H1 (cell line): ENCODE results near the gene MYO1G. TPM values are rescaled to one million over a fixed set of nuclear protein-coding genes. Genes with fewer than 3 reads are reported as not detected.

Experiments used
- CTCF ChIA-PET: fragments of 300-600 bp; sonication (Branson Sonifier 250); formaldehyde crosslinking; loops from one replicate; lab custom pipeline; 2021; ENCODE audit not compliant: partially characterized antibody; lab: Charles Lee
- POLR2A ChIA-PET: fragments of 300-600 bp; sonication (Branson Sonifier 250); formaldehyde crosslinking; loops from one replicate; lab custom pipeline; 2021; ENCODE audit warnings: inconsistent platforms; ENCODE audit not compliant: partially characterized antibody; lab: Charles Lee
- DNase-seq, 2 experiments: peaks; one replicate each; pipeline versions ENCODE4 v3.0.0 to v3.0.0-alpha.2; 2010 to 2022; ENCODE audit warnings: low spot score in 2 of 2, low read depth in 1 of 2, mixed read lengths in 1 of 2
- FAIRE-seq: peaks from 2 replicates; lab custom pipeline; 2011; peaks lifted over from hg19 to GRCh38; lab: Jason Lieb, UNC
- H2AFZ ChIP-seq: 2 replicates; pipeline ENCODE4 v1.8.1; 2012; ENCODE audit warnings: low read length, inconsistent platforms
- H2AK5ac ChIP-seq: 2 replicates; pipeline ENCODE4 v1.6.1; 2013; ENCODE audit warnings: low read depth, low read length
- H2BK120ac ChIP-seq: replicated peaks from 2 replicates; pipeline ENCODE3; 2013; ENCODE audit warnings: low read depth, low read length, inconsistent platforms
- H2BK12ac ChIP-seq: 2 replicates; pipeline ENCODE4 v1.6.1; 2013; ENCODE audit warnings: low read depth, low read length
- H2BK15ac ChIP-seq: 2 replicates; pipeline ENCODE4 v1.6.1; 2013; ENCODE audit warnings: low read length
- H2BK20ac ChIP-seq: 2 replicates; pipeline ENCODE4 v1.6.1; 2013; ENCODE audit warnings: low read length
- H2BK5ac ChIP-seq: 2 replicates; pipeline ENCODE4 v1.6.1; 2013; ENCODE audit warnings: low read depth, low read length
- H3K14ac ChIP-seq: 2 replicates; pipeline ENCODE4 v1.6.1; 2013; ENCODE audit warnings: inconsistent platforms; ENCODE audit not compliant: insufficient read length
- H3K18ac ChIP-seq: 2 replicates; pipeline ENCODE4 v1.6.1; 2013; ENCODE audit warnings: low read length; ENCODE audit errors: extremely low read depth
- H3K23ac ChIP-seq: 2 replicates; pipeline ENCODE4 v1.6.1; 2013; ENCODE audit warnings: inconsistent platforms; ENCODE audit not compliant: insufficient read length
- H3K23me2 ChIP-seq: 2 replicates; pipeline ENCODE4 v1.6.1; 2013; ENCODE audit warnings: low read depth, low read length
- H3K27ac ChIP-seq: 2 replicates; pipeline ENCODE4 v1.6.1; 2011; ENCODE audit warnings: low read depth, low read length, inconsistent platforms
- H3K27me3 ChIP-seq, 4 experiments: replicated peaks in 1 of 4; 1 replicate in 1 of 4; 2 replicates in 3 of 4; pipeline versions ENCODE4 v1.6.1 to v1.8.1; 2011 to 2013; ENCODE audit warnings: low read length in 3 of 4, mild to moderate bottlenecking in 3 of 4, inconsistent platforms in 2 of 4, mixed read lengths in 2 of 4, moderate library complexity in 1 of 4; ENCODE audit not compliant: control insufficient read depth in 3 of 4, insufficient read depth in 3 of 4; ENCODE audit errors: extremely low read depth in 1 of 4
- H3K36me3 ChIP-seq, 4 experiments: 2 replicates each; pipeline versions ENCODE4 v1.6.1 to v1.8.1; 2011 to 2013; ENCODE audit warnings: mild to moderate bottlenecking in 4 of 4, low read length in 3 of 4, moderate library complexity in 2 of 4, control low read depth in 1 of 4, inconsistent platforms in 1 of 4; ENCODE audit not compliant: insufficient read depth in 4 of 4, control insufficient read depth in 2 of 4
- H3K4ac ChIP-seq: replicated peaks from 2 replicates; pipeline ENCODE3; 2013; ENCODE audit warnings: low read length, low read depth, mixed read lengths, inconsistent platforms; ENCODE audit not compliant: insufficient read length
- H3K4me1 ChIP-seq, 4 experiments: replicated peaks in 1 of 4; 1 replicate in 1 of 4; 2 replicates in 3 of 4; pipeline versions ENCODE4 v1.6.1 to v1.8.1; 2011 to 2013; ENCODE audit warnings: low read length in 3 of 4, inconsistent platforms in 2 of 4, mixed read lengths in 1 of 4; ENCODE audit not compliant: insufficient read depth in 4 of 4, control insufficient read depth in 3 of 4
- H3K4me2 ChIP-seq, 2 experiments: 2 replicates each; pipeline versions ENCODE4 v1.6.1 to v1.8.1; 2011 to 2013; ENCODE audit warnings: low read depth in 2 of 2, low read length in 2 of 2, control low read depth in 1 of 2, inconsistent platforms in 1 of 2, mild to moderate bottlenecking in 1 of 2; ENCODE audit not compliant: insufficient read depth in 1 of 2
- H3K4me3 ChIP-seq, 4 experiments: fragments of 200-600, 300-600 bp in 1 of 4; sonication (generic), shearing (Covaris generic), sonication (Bioruptor Twin) in 1 of 4; 2 replicates each; pipeline versions ENCODE4 v1.5.1 to v1.8.1; 2011 to 2016; ENCODE audit warnings: low read length in 4 of 4, low read depth in 3 of 4, control low read depth in 2 of 4, inconsistent platforms in 2 of 4, mild to moderate bottlenecking in 2 of 4, mixed read lengths in 1 of 4, moderate library complexity in 1 of 4; ENCODE audit not compliant: insufficient read depth in 2 of 4; ENCODE audit errors: extremely low read depth in 1 of 4
- H3K56ac ChIP-seq: replicated peaks from 2 replicates; pipeline ENCODE3; 2013; ENCODE audit warnings: low read depth, mild to moderate bottlenecking, mixed read lengths, low read length, inconsistent platforms; ENCODE audit not compliant: insufficient read length
- H3K79me1 ChIP-seq: 2 replicates; pipeline ENCODE4 v1.6.1; 2013; ENCODE audit warnings: low read depth, low read length, control low read depth
- H3K79me2 ChIP-seq, 2 experiments: 2 replicates each; pipeline versions ENCODE4 v1.6.1 to v1.8.1; 2012 to 2013; ENCODE audit warnings: low read length in 2 of 2, mild to moderate bottlenecking in 2 of 2, inconsistent platforms in 1 of 2; ENCODE audit not compliant: insufficient read depth in 2 of 2, control insufficient read depth in 1 of 2
- H3K9ac ChIP-seq, 4 experiments: replicated peaks in 1 of 4; 1 replicate in 1 of 4; 2 replicates in 3 of 4; pipeline versions ENCODE4 v1.6.1 to v1.8.1; 2011 to 2013; ENCODE audit warnings: low read depth in 3 of 4, low read length in 3 of 4, control low read depth in 2 of 4, mild to moderate bottlenecking in 2 of 4, moderate library complexity in 2 of 4, inconsistent platforms in 1 of 4; ENCODE audit errors: extremely low read depth in 1 of 4
- H3K9me3 ChIP-seq, 2 experiments: 2 replicates each; pipeline versions ENCODE4 v1.6.1 to v1.8.1; 2012 to 2013; ENCODE audit warnings: mild to moderate bottlenecking in 2 of 2, moderate library complexity in 2 of 2, control low read depth in 1 of 2, inconsistent platforms in 1 of 2, low read depth in 1 of 2, low read length in 1 of 2, mixed read lengths in 1 of 2; ENCODE audit not compliant: insufficient read depth in 2 of 2
- H4K20me1 ChIP-seq, 2 experiments: replicated peaks in 1 of 2; 2 replicates each; pipeline versions ENCODE3 to v1.8.1; 2011 to 2013; ENCODE audit warnings: inconsistent platforms in 2 of 2, low read length in 2 of 2, mild to moderate bottlenecking in 1 of 2; ENCODE audit not compliant: insufficient read depth in 2 of 2, control insufficient read depth in 1 of 2
- H4K5ac ChIP-seq: 2 replicates; pipeline ENCODE4 v1.6.1; 2013; ENCODE audit warnings: low read length, low read depth, mixed read lengths, inconsistent platforms; ENCODE audit not compliant: insufficient read length
- H4K8ac ChIP-seq: 2 replicates; pipeline ENCODE4 v1.8.0; 2013; ENCODE audit warnings: mild to moderate bottlenecking, moderate library complexity, low read length, inconsistent platforms; ENCODE audit not compliant: insufficient read depth; ENCODE audit errors: extremely low read depth
- H4K91ac ChIP-seq: replicated peaks from 2 replicates; pipeline ENCODE3; 2013; ENCODE audit warnings: low read length, mixed read lengths, inconsistent platforms; ENCODE audit not compliant: insufficient read length
- ATF3 ChIP-seq: IDR thresholded peaks from 2 replicates; pipeline ENCODE4 v1.6.1; 2011; ENCODE audit warnings: low read depth, mild to moderate bottlenecking, low read length; ENCODE audit not compliant: insufficient read depth
- BACH1 ChIP-seq: IDR thresholded peaks from 2 replicates; pipeline ENCODE4 v1.6.1; 2012; ENCODE audit warnings: low read length, improper control_type of control experiment
- BCL11A ChIP-seq, 2 experiments: IDR thresholded peaks; one replicate each; pipeline ENCODE4 v1.6.1; 2011; ENCODE audit warnings: low read depth in 2 of 2, low read length in 2 of 2, mild to moderate bottlenecking in 2 of 2
- EZH2 ChIP-seq: fragments of 200-600 bp; sonication (generic); IDR thresholded peaks from 2 replicates; pipeline ENCODE4 v1.7.1; 2012; ENCODE audit warnings: low read depth, mild to moderate bottlenecking, moderate library complexity, low read length, inconsistent platforms; ENCODE audit not compliant: severe bottlenecking
- JUN ChIP-seq: IDR thresholded peaks from 2 replicates; pipeline ENCODE4 v1.6.1; 2011; ENCODE audit warnings: low read depth, mild to moderate bottlenecking, improper control_type of control experiment, low read length
- RAD21 ChIP-seq, 2 experiments: IDR thresholded peaks in 1 of 2; conservative IDR thresholded peaks in 1 of 2; 2 replicates each; pipeline ENCODE4 v1.6.1; 2011; ENCODE audit warnings: low read depth in 2 of 2, low read length in 2 of 2, improper control_type of control experiment in 1 of 2, inconsistent platforms in 1 of 2, mild to moderate bottlenecking in 1 of 2, moderate library complexity in 1 of 2
- SIRT6 ChIP-seq: IDR thresholded peaks from one replicate; pipeline ENCODE4 v1.7.1; 2012; ENCODE audit warnings: low read length, inconsistent platforms
- WGBS, 2 experiments: shearing (Covaris generic) in 1 of 2; methylation state at CpG; one replicate each; pipeline versions ENCODE4 v1.1.6 to v1.1.7; 2013 to 2015; ENCODE audit warnings: low lambda C conversion rate in 2 of 2, mixed read lengths in 2 of 2, inconsistent platforms in 1 of 2, low coverage in 1 of 2, missing lambda C conversion rate in 1 of 2; ENCODE audit not compliant: insufficient replicate concordance in 2 of 2, insufficient coverage in 1 of 2, insufficient read length in 1 of 2; ENCODE audit errors: extremely low coverage in 1 of 2, missing lambda C conversion rate in 1 of 2; 5-methylcytosine and 5-hydroxymethylcytosine counted together
- polyA plus RNA-seq, 7 experiments: library from polyadenylated mRNA; depleted of rRNA in 3 of 7; stranded (reverse) in 5 of 7; unstranded in 2 of 7; fragments of >200 nt in 5 of 7; fragments of 200-250 nt in 2 of 7; gene quantifications; 1 replicate in 5 of 7; 2 replicates in 1 of 7; 4 replicates in 1 of 7; pipeline versions ENCODE4 v1.2.1 to v1.2.3, GENCODE V29; 2011 to 2013; ENCODE audit warnings: missing spikeins in 2 of 7, mixed read lengths in 2 of 7
- total RNA-seq: library from RNA; stranded (reverse); fragmentation: NEBNext Ultra II Directional; extraction: Animal tissue kit (Norgen Biotek cat#: 25700); gene quantifications from 2 replicates; pipeline ENCODE4 v1.2.1, GENCODE V29; 2021
- TF ChIP-seq, protein P1 (sequence below): IDR thresholded peaks from 2 replicates; pipeline ENCODE4 v1.6.1; 2012; ENCODE audit warnings: low read length, inconsistent platforms

MYO1G gene
- total and polyA plus RNA-seq, 2 of the 8 experiments (the other 6 are each of a cell fraction or from before 2014, with no cell fraction given): 0.08 to 0.19 TPM

- no peak overlapping the region for H3K4ac ChIP-seq
- H3K9ac ChIP-seq: no peak overlapping the region; a peak in 1 of 7 replicates
- peaks cover 0 to 7% of the 10 kb centered on the region in 2 experiments for H4K20me1 ChIP-seq
- ChIA-PET CTCF (interaction anchor here (0.6 to 2.7 kb wide), 6 partner anchors 8 to 143 kb away, joined by 3 to 12 read pairs (median 4); partner anchors contain the start of gene MYO1G), POLR2A (interaction anchor here (0.6 to 10.3 kb wide), 6 partner anchors 13 to 459 kb away, joined by 3 to 193 read pairs (median 6); partner anchors contain the start of genes H2AZ2 and MYO1G)
- H3K23ac ChIP-seq: no peak overlapping the region
- no peak overlapping the region for H3K56ac ChIP-seq
- H3K4me3 ChIP-seq: peak overlapping the region in 1 of 4 experiments; percentile 73; a peak in 4 of 8 replicates
- H3K18ac ChIP-seq: no peak overlapping the region
- H3K27me3 ChIP-seq: no peaks in the 10 kb centered on the region
- no peak overlapping the region for H3K14ac ChIP-seq
- 91% methylated on average over 4 of the region's 4 CpGs; no CpG with 5 or more reads in 1 of the 2 experiments for WGBS, 2 experiments
- H3K27ac ChIP-seq: no peak overlapping the region
- DNase-seq (no peak), FAIRE-seq (no peak)
- no peak overlapping the region for H2BK15ac ChIP-seq
- no peaks in the 10 kb centered on the region for H3K9me3 ChIP-seq
- H4K8ac ChIP-seq: no peak overlapping the region
- no peak overlapping the region for H2BK120ac ChIP-seq
- H2BK5ac ChIP-seq: no peak overlapping the region
- H3K4me1 ChIP-seq: peaks cover 0 to 6% (median 3%) of the 10 kb centered on the region in 4 experiments; a peak in 3 of 7 replicates
- no peak overlapping the region for H2BK12ac ChIP-seq
- no peak overlapping the region for H2BK20ac ChIP-seq
- H4K91ac ChIP-seq: peak overlapping the region; percentile 54
- H3K36me3 ChIP-seq: no peaks in the 10 kb centered on the region
- H2AK5ac ChIP-seq: no peak overlapping the region
- peak overlapping the region; percentile 66 to 71; a peak in 3 of 4 replicates for H3K4me2 ChIP-seq
- peaks cover 4 to 24% of the 10 kb centered on the region in 2 experiments; a peak in 3 of 4 replicates for H3K79me2 ChIP-seq
- H3K79me1 ChIP-seq: peaks cover 2% of the 10 kb centered on the region; the same call in 1 of the 2 replicates
- H4K5ac ChIP-seq: no peak overlapping the region
- H2AFZ ChIP-seq: no peak overlapping the region
- 0 out of 2 replicates have a peak, but pooled peaks cover 6% of the 10 kb centered on the region for H3K23me2 ChIP-seq
- TF ChIP-seq ATF3 (no peak), EZH2 (no peak), BACH1 (no peak), JUN (no peak), SIRT6 (no peak), RAD21 (IDR thresholded peaks at IDR 0.05 in 1 of 2, conservative IDR thresholded peaks at IDR 0.05 in 1 of 2; ENCODE audit: low read depth in 2 of 2, low read length in 2 of 2) (no peak), BCL11A (IDR thresholded peaks at IDR 0.05; ENCODE audit: low read depth in 2 of 2, low read length in 2 of 2) (no peak)
- TF ChIP-seq, protein P1, sequence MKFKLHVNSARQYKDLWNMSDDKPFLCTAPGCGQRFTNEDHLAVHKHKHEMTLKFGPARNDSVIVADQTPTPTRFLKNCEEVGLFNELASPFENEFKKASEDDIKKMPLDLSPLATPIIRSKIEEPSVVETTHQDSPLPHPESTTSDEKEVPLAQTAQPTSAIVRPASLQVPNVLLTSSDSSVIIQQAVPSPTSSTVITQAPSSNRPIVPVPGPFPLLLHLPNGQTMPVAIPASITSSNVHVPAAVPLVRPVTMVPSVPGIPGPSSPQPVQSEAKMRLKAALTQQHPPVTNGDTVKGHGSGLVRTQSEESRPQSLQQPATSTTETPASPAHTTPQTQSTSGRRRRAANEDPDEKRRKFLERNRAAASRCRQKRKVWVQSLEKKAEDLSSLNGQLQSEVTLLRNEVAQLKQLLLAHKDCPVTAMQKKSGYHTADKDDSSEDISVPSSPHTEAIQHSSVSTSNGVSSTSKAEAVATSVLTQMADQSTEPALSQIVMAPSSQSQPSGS: no peak
Observed at GRCh38 chr7:44998153-44998871, 19.5 kb upstream of the MYO1G start.
